Right cardiac atrium (tissue), 5 donors: ENCODE data around the gene CRIP3. TPM values are rescaled to one million over a fixed set of nuclear protein-coding genes. Genes with fewer than 3 reads are reported as not detected.

Experiments used
- ATAC-seq, 2 donors: fragments of 200-7000 bp; cut with Tn5 transposase; one replicate each; pipeline versions ENCODE4 v1.8.0 to v1.9.1; 2020; ENCODE audit warnings: moderate library complexity in 2 of 2, mild to moderate bottlenecking in 1 of 2
- DNase-seq, 3 donors: peaks; one replicate each; pipeline ENCODE4 v3.0.0-alpha.2; 2020
- H3K27ac ChIP-seq: one replicate; pipeline ENCODE4 v1.5.1; 2013; ENCODE audit warnings: mild to moderate bottlenecking, low read length, control low read depth, moderate library complexity
- H3K27me3 ChIP-seq: one replicate; pipeline ENCODE4 v1.6.1; 2013; ENCODE audit not compliant: control insufficient read depth, insufficient read depth
- H3K4me1 ChIP-seq: one replicate; pipeline ENCODE4 v1.6.1; 2013; ENCODE audit warnings: low read length; ENCODE audit not compliant: control insufficient read depth, insufficient read depth
- H3K4me3 ChIP-seq: one replicate; pipeline ENCODE4 v1.5.1; 2013; ENCODE audit warnings: low read length, control low read depth
- H3K9me3 ChIP-seq: one replicate; pipeline ENCODE4 v1.6.1; 2013; ENCODE audit warnings: low read length; ENCODE audit not compliant: control insufficient read depth
- WGBS: extraction: QIAGEN DNeasy Blood & Tissue Kit; methylation state at CpG from one replicate; pipeline ENCODE4 v1.1.7; 2013; 5-methylcytosine and 5-hydroxymethylcytosine counted together
- intact Hi-C, 4 donors: fragments of 100-400 bp; cut with DNase I; formaldehyde crosslinking; loops; one replicate each; pipeline versions ENCODE4 v1.11.0 to v1.14.0; 2022 to 2023
- polyA plus RNA-seq: library from polyadenylated mRNA; stranded (reverse); fragments of 200-250 nt; gene quantifications from one replicate; pipeline ENCODE4 v1.2.3, GENCODE V29; 2013
- total RNA-seq, 4 donors: library from RNA; stranded (reverse); fragmentation: NEBNext Ultra II Directional; extraction: Animal tissue kit (Norgen Biotek cat#: 25700); gene quantifications; one replicate each; pipeline ENCODE4 v1.2.1, GENCODE V29; 2021
- donor health status: healthy with polysubstance abuse.
- donor health status: DM: no; HTN: yes; CAD: no.
- donor health status: DM: no; HTN: no; CAD: no.
- donor health status: DM: no; HTN: yes; CAD: no; lungs with severe emphysema.
- donor health status: DM: yes; HTN: yes; CAD: no.

Gene CRIP3
- total and polyA plus RNA-seq, 5 donors: 1.5 to 3.4 (median 2.6) TPM

DNA sequence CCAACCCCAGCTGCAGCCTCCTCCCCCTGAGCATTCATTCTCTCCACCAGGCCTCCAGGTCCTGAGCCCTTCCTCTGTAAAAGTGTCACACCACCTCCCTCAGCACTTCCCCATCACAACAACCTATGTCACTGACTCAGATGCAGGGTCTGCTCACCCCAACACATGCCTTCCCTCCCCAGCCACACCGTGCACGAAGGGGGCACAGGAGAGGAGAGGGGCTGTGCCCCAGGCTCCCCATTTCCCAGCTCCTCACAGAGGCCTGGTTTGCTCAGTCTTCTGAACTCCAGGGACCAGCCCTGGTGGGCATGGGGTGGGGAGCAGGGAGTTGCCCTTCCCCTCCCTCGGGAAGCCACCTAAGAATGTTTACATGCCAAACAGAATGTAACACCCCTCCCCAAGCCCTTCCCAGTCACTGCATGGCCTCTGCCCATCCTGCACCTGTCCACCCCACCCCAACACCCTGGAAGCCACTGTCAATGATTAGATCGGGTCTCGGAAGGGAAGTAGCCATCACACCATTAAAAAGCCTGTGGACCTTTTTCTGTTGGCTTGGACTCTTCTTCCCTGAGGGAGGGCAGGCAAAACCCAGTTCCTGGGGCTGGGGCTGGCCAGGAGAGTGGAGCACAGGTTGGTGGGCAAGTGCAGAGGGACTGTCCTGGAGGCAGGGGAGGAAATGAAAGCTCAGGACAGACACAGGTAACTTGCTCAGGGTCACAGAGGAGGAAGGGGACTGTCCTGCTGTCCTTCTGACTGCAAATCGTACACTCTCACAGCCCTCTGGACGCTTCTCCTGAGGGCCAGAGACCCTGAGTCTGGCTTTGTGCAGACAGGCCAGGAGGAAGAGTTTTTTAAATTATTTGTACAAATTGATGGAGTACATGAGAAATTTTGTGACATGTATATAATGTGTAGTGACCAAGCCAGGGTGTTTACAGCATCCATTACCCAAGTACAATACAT lies 20.6 kb downstream of the CRIP3 start:
- DNase-seq (no peak), ATAC-seq (no peak)
- H3K27me3 ChIP-seq: no peaks in the 10 kb centered on the region
- H3K9me3 ChIP-seq: no peaks in the 10 kb centered on the region
- no peak overlapping the region for H3K27ac ChIP-seq
- intact Hi-C loops: no loop called here
- H3K4me3 ChIP-seq: no peak overlapping the region
- no peaks in the 10 kb centered on the region for H3K4me1 ChIP-seq
- 64% methylated on average over 7 of the region's 7 CpGs for WGBS

DNA sequence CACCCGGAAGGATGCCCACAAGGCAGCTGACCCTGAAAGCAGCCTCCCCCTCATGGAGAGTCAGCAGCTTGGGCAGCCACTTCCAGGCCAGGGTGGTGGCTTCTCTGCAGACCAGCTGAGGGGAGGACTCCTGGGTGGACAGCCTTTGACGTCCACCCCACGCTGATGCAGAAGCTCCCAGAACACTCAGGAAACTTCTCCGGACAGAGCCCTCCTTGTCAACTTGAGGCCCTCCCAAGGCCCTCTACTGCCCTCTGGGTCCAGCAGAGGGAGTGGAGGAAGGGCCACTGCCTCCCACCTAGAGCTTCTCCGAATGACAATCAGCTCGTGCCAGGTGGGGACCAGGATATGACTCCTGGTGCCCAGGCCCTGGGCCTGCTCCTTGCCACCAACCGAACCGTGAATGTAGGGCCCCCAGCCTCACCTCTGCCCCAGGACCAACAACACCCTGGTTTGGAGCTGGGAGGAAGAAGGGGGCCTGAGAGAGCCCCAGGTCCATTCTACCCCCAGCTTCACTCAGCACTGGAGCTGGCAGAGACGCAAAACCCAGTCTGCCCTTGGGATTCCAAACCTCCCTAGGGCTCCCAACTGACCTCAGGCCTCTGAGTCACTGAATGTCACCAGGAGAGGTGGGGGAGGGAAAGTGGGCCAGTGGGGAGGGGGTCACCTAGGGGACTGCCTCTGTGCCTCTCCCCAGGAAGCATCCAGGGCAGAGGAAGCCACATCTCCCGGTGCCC lies 21.5 kb downstream of the CRIP3 start:
- Histone ChIP-seq H3K27me3 (no peaks in the 10 kb centered on the region), H3K4me1 (no peaks in the 10 kb centered on the region), H3K9me3 (no peaks in the 10 kb centered on the region), H3K4me3 (no peak overlapping the region), H3K27ac (no peak overlapping the region)
- DNase-seq (no peak), ATAC-seq (peak in 1 of 2 donors; percentile 7)
- 60% methylated on average over 10 of the region's 10 CpGs for WGBS
- intact Hi-C loops: no loop called here

DNA sequence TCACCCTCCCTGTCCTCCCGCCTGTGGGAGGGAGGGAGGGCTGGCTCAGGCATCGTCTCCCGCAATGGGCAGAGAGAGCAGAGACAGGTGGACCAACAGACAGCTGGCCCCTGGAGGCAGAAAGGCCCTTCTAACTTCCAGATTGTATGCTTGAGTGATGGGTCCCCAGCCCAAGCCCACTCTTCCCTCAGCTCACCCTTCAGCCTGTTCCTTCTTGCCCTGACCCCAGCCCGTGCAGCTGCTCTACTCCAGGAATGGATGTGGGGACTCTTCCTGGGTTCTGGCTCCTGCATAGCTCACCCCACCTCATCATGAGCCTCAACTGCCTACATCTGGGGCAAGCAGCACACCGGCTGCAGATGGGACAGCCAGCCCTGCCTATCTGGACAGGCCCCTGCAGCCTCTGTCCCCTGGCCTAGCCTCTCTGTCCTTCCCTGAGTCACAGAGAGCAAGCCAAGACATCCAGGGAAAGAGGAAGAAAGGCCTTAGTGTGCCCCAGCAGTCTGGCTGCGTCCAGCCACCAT lies 22.1 kb downstream of the CRIP3 start:
- no peaks in the 10 kb centered on the region for H3K27me3 ChIP-seq
- H3K9me3 ChIP-seq: no peaks in the 10 kb centered on the region
- H3K27ac ChIP-seq: no peak overlapping the region
- no peak for ATAC-seq
- no peak overlapping the region for H3K4me3 ChIP-seq
- intact Hi-C loops: no loop called here
- WGBS: 94% methylated on average over 6 of the region's 6 CpGs
- H3K4me1 ChIP-seq: no peaks in the 10 kb centered on the region
- peak in 1 of 3 donors; percentile 13 for DNase-seq

DNA sequence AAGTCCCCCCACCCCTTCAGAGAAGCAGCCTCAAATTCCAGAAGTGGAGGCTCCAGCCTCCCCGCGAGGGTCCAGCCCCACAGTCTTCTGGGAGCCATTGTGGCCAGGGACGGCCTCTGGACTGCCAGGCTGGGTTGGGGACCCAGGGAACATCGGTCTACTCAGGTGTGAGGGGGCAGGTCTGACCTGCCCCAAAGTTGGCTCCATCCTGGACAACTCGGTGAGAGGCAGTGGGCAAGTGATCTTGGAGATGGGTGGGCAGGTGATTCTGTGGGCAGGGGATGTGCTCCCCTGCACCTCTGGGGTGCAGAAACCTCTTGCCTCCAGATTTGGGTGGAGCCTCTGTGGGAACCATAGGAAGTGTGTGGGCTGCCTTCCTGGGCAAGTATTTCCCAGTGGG lies 22.8 kb downstream of the CRIP3 start:
- DNase-seq (peak in 1 of 3 donors; percentile 2), ATAC-seq (no peak)
- no peaks in the 10 kb centered on the region for H3K4me1 ChIP-seq
- 75% methylated on average over 5 of the region's 5 CpGs for WGBS
- H3K9me3 ChIP-seq: no peaks in the 10 kb centered on the region
- intact Hi-C loops: no loop called here
- no peak overlapping the region for H3K27ac ChIP-seq
- no peaks in the 10 kb centered on the region for H3K27me3 ChIP-seq
- H3K4me3 ChIP-seq: no peak overlapping the region

DNA sequence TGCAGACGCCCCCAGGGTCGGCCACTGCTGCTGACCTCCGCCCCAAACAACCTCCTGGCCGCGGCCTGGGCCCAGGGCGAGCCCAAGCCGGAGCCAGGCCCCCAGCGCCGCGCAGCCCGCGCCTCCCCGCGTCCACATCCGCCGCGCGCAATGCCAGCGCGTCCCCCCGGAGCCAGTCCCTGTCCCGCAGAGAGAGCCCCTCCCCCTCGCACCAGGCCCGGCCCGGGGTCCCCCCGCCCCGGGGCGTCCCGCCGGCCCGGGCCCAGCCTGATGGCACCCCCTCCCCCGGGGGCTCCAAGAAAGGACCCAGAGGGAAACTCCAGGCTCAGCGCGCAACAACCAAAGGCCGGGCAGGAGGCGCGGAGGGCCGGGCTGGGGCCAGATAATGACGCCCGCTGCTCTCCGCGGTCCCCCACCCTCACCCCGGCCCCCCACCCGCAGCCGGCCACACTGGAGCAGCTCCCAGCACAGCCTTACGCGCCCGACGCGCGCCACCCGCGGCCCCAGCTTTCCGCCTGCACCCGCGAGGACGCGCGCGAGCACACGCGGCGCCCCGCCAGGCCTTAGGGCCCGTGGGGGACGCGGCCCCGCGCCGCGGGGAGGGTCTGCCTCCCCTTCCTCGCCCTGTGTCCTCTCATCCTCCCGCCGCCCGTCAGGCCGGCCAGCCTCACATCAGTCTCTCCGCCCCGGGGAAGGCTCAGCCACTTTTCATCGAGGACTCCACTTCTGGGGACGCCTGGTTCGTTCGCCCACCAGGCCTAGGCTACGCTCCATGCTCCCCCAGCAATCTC lies 23.4 kb downstream of the CRIP3 start:
- ATAC-seq (no peak), DNase-seq (peak in 2 of 3 donors; percentile 10 to 37)
- intact Hi-C loops: no loop called here
- Histone ChIP-seq H3K27me3 (no peaks in the 10 kb centered on the region), H3K4me1 (no peaks in the 10 kb centered on the region), H3K4me3 (peak overlapping the region; percentile 23), H3K9me3 (no peaks in the 10 kb centered on the region), H3K27ac (no peak overlapping the region)
- WGBS: 4% methylated on average over 83 of the region's 83 CpGs

DNA sequence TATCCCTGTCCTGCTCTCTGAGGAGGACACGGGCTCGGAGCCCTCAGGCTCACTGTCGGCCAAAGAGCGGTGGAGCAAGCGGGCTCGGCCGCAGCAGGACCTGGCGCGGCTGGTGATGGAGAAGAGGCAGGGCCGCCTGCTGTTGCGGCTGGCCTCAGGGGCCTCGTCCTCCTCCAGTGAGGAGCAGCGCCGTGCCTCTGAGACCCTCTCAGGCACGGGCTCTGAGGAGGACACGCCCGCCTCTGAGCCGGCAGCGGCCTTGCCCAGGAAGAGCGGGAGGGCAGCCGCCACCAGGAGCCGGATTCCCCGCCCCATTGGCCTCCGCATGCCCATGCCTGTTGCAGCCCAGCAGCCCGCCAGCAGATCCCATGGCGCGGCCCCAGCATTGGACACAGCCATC lies 24.7 kb downstream of the CRIP3 start:
- DNase-seq (peak in 2 of 3 donors; percentile 9 to 43), ATAC-seq (no peak)
- intact Hi-C loops: no loop called here
- Histone ChIP-seq H3K27me3 (no peaks in the 10 kb centered on the region), H3K27ac (no peak overlapping the region), H3K4me1 (no peaks in the 10 kb centered on the region), H3K4me3 (no peak overlapping the region), H3K9me3 (no peaks in the 10 kb centered on the region)
- 93% methylated on average over 27 of the region's 27 CpGs for WGBS

DNA sequence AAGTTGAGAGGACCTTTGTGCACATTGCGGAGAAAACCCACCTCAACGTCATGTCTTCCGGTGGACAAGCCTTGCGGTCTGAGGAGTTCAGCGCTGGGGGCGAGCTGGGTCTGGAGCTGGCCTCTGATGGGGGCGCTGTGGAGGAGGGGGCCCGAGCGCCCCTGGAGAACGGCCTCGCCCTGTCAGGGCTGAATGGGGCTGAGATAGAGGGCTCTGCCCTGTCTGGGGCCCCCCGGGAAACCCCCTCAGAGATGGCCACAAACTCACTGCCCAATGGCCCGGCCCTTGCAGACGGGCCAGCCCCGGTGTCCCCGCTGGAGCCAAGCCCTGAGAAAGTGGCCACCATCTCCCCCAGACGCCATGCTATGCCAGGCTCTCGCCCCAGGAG lies 25.1 kb downstream of the CRIP3 start:
- H3K9me3 ChIP-seq: no peaks in the 10 kb centered on the region
- H3K4me3 ChIP-seq: no peak overlapping the region
- no peak overlapping the region for H3K27ac ChIP-seq
- WGBS: 92% methylated on average over 18 of the region's 18 CpGs
- peak in 2 of 3 donors; percentile 5 to 12 for DNase-seq
- H3K27me3 ChIP-seq: no peaks in the 10 kb centered on the region
- ATAC-seq: no peak
- no peaks in the 10 kb centered on the region for H3K4me1 ChIP-seq
- intact Hi-C loops: no loop called here

DNA sequence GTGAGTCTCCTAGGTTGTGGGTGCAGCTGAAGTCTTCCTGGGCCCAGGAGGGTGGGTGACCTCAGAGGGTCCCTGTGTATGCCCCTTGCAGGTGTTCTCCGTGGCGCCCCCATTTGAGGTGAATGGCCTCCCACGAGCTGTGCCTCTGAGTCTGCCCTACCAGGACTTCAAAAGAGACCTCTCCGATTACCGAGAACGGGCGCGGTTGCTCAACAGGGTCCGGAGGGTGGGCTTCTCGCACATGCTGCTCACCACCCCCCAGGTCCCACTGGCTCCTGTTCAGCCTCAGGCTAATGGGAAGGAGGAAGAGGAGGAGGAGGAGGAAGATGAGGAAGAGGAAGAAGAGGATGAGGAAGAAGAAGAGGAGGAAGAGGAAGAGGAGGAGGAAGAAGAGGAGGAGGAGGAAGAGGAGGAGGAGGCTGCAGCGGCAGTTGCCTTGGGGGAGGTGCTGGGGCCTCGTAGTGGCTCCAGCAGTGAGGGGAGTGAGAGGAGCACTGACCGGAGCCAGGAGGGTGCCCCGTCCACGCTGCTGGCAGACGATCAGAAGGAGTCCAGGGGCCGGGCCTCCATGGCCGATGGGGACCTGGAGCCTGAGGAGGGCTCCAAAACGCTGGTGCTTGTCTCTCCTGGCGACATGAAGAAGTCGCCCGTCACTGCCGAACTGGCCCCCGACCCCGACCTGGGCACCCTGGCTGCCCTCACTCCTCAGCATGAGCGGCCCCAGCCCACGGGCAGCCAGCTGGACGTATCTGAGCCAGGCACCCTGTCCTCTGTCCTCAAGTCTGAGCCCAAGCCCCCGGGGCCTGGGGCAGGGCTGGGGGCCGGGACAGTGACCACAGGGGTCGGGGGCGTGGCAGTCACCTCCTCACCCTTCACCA lies 25.8 kb downstream of the CRIP3 start:
- DNase-seq (peak in 2 of 3 donors; percentile 2 to 38), ATAC-seq (no peak)
- WGBS: 81% methylated on average over 32 of the region's 32 CpGs
- H3K9me3 ChIP-seq: no peaks in the 10 kb centered on the region
- H3K27me3 ChIP-seq: no peaks in the 10 kb centered on the region
- no peak overlapping the region for H3K27ac ChIP-seq
- intact Hi-C loops: no loop called here
- H3K4me1 ChIP-seq: no peaks in the 10 kb centered on the region
- no peak overlapping the region for H3K4me3 ChIP-seq

DNA sequence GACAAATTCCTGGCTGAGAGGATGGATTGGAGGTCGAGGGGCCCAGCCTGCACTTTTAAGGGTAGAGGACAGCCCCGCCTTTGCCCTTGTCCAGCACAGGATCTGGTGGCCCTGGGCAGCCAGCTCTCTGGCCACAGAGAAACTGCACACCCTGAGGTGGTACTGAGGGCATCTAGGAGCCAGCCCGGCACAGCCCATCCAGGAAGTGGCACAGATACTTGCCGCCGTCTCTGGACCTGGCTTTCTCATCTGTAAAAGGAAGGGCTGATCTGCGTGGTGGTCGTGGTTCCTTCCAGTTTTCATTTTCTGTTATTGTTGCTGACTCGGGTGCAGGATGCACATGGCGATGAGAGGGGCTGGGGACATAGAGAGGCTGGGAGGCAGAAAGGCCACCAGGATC lies 26.6 kb downstream of the CRIP3 start:
- Histone ChIP-seq H3K4me3 (no peak overlapping the region), H3K27ac (no peak overlapping the region), H3K27me3 (no peaks in the 10 kb centered on the region), H3K9me3 (no peaks in the 10 kb centered on the region), H3K4me1 (no peaks in the 10 kb centered on the region)
- ATAC-seq (no peak), DNase-seq (peak in 2 of 3 donors; percentile 1 to 16)
- intact Hi-C loops: no loop called here
- WGBS: 70% methylated on average over 9 of the region's 9 CpGs

DNA sequence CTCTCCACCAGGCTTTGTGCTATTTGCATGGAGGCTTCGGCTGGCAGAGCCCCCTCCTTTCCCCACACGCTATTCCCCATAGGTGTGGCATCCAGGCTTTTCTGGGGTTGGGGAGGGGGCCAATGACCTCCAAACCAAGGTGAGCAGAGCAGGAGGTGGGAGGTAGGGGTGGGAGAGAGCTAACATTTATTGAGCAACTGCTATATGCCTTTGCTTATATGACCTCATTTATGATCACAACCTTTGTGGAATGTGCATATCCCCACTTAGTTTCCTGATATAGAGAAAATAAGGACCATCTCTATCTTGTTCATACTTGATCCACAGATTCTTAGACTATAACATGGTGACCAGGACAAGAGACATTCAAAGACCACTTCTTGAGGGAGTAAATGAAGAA lies 28.4 kb downstream of the CRIP3 start:
- Histone ChIP-seq H3K9me3 (no peaks in the 10 kb centered on the region), H3K27ac (no peak overlapping the region), H3K27me3 (no peaks in the 10 kb centered on the region), H3K4me1 (no peaks in the 10 kb centered on the region), H3K4me3 (no peak overlapping the region)
- ATAC-seq: no peak
- DNase-seq: no peak
- intact Hi-C loops: no loop called here
- WGBS: 82% methylated on average over 2 of the region's 2 CpGs
